Ectodermal cell (in vitro differentiated cells): Measurements from ENCODE around the gene FRMD4B.
"Not testable (repeated sequence)": the region's sequence is repeated elsewhere in the genome, so short reads cannot be mapped to it uniquely, and the experiment has no call there.

Experiments
- H3K27ac ChIP-seq: 2 replicates; pipeline ENCODE4 v1.7.0; 2013; ENCODE audit warnings: mild to moderate bottlenecking, low read depth, low read length; ENCODE audit not compliant: insufficient read depth, poor library complexity, severe bottlenecking
- H3K27me3 ChIP-seq: 2 replicates; pipeline ENCODE4 v1.7.0; 2013; ENCODE audit warnings: mild to moderate bottlenecking, low read length; ENCODE audit not compliant: insufficient read depth, control insufficient read depth, poor library complexity, severe bottlenecking
- H3K36me3 ChIP-seq: one replicate; pipeline ENCODE4 v1.7.0; 2013; ENCODE audit warnings: low read length; ENCODE audit not compliant: control insufficient read depth, insufficient read depth
- H3K4me1 ChIP-seq: one replicate; pipeline ENCODE4 v1.7.0; 2013; ENCODE audit warnings: low read length; ENCODE audit not compliant: control insufficient read depth, insufficient read depth
- H3K4me3 ChIP-seq: 2 replicates; pipeline ENCODE4 v1.7.0; 2013; ENCODE audit warnings: low read depth, low read length, control low read depth; ENCODE audit not compliant: insufficient read depth
- H3K9me3 ChIP-seq: 2 replicates; pipeline ENCODE4 v1.7.0; 2013; ENCODE audit warnings: mild to moderate bottlenecking, low read length, moderate library complexity; ENCODE audit not compliant: control insufficient read depth
- WGBS, 2 experiments: methylation state at CpG; one replicate each; pipeline ENCODE4 v1.1.7; 2013; ENCODE audit warnings: missing lambda C conversion rate in 2 of 2; 5-methylcytosine and 5-hydroxymethylcytosine counted together

FRMD4B gene

GRCh38 chr3:69294014-69294766 lies 91.7 kb downstream of the FRMD4B start:
- Histone ChIP-seq H3K36me3 (no peaks in the 10 kb centered on the region), H3K4me3 (no peak overlapping the region), H3K27me3 (no peaks in the 10 kb centered on the region), H3K4me1 (peaks cover 28% of the 10 kb centered on the region), H3K9me3 (no peaks in the 10 kb centered on the region), H3K27ac (no peak overlapping the region)
- WGBS, 2 experiments = 69 to 95% methylated on average over 3 to 4 of the region's 4 CpGs

GRCh38 chr3:69292959-69293574 lies 92.8 kb downstream of the FRMD4B start:
- Histone ChIP-seq H3K27ac (no peak overlapping the region), H3K36me3 (no peaks in the 10 kb centered on the region), H3K27me3 (no peaks in the 10 kb centered on the region), H3K4me1 (peaks cover 39% of the 10 kb centered on the region), H3K9me3 (no peaks in the 10 kb centered on the region), H3K4me3 (no peak overlapping the region)
- 82 to 85% methylated on average over 6 to 7 of the region's 7 CpGs for WGBS, 2 experiments

- Histone ChIP-seq H3K9me3 (no peaks in the 10 kb centered on the region), H3K27ac (no peak overlapping the region), H3K27me3 (no peaks in the 10 kb centered on the region), H3K4me1 (peaks cover 48% of the 10 kb centered on the region), H3K4me3 (no peak overlapping the region), H3K36me3 (no peaks in the 10 kb centered on the region)
- WGBS, 2 experiments = 69 to 72% methylated on average over 4 of the region's 4 CpGs
These were observed 93.7 kb downstream of the FRMD4B start for GRCh38 chr3:69292185-69292584.

GRCh38 chr3:69290430-69290829 lies 95.5 kb downstream of the FRMD4B start:
- no peak overlapping the region for H3K4me3 ChIP-seq

GRCh38 chr3:69290006-69290405 lies 95.9 kb downstream of the FRMD4B start:
- H3K27me3 ChIP-seq = no peaks in the 10 kb centered on the region
- H3K36me3 ChIP-seq = no peaks in the 10 kb centered on the region
- H3K4me3 ChIP-seq = no peak overlapping the region
- H3K9me3 ChIP-seq = no peaks in the 10 kb centered on the region
- H3K4me1 ChIP-seq = peaks cover 49% of the 10 kb centered on the region
- WGBS, 2 experiments = 87 to 90% methylated on average over 5 of the region's 5 CpGs
- H3K27ac ChIP-seq = no peak overlapping the region

More at GRCh38 chr3:69290430-69290829, 95.5 kb downstream of the FRMD4B start:
- Histone ChIP-seq H3K27me3 (no peaks in the 10 kb centered on the region), H3K36me3 (no peaks in the 10 kb centered on the region), H3K27ac (no peak overlapping the region), H3K4me1 (peaks cover 49% of the 10 kb centered on the region), H3K9me3 (no peaks in the 10 kb centered on the region)
- 57 to 59% methylated on average over 3 of the region's 3 CpGs for WGBS, 2 experiments

- Histone ChIP-seq H3K27ac (peak overlapping the region; percentile 58), H3K9me3 (no peaks in the 10 kb centered on the region), H3K4me3 (no peak overlapping the region), H3K27me3 (no peaks in the 10 kb centered on the region), H3K4me1 (peaks cover 43% of the 10 kb centered on the region), H3K36me3 (no peaks in the 10 kb centered on the region)
- WGBS, 2 experiments = 10 to 11% methylated on average over 12 of the region's 12 CpGs
These were observed 97.6 kb downstream of the FRMD4B start for GRCh38 chr3:69288161-69288895.

- no peak overlapping the region for H3K27ac ChIP-seq
- no peaks in the 10 kb centered on the region for H3K9me3 ChIP-seq
- peaks cover 20% of the 10 kb centered on the region for H3K4me1 ChIP-seq
- H3K4me3 ChIP-seq = no peak overlapping the region
- no peaks in the 10 kb centered on the region for H3K27me3 ChIP-seq
- H3K36me3 ChIP-seq = no peaks in the 10 kb centered on the region
- WGBS, 2 experiments = 88% methylated on average over 4 of the region's 4 CpGs
These were observed 101.8 kb downstream of the FRMD4B start for GRCh38 chr3:69283913-69284611.

- H3K9me3 ChIP-seq = no peaks in the 10 kb centered on the region
- no peak overlapping the region for H3K4me3 ChIP-seq
- H3K27me3 ChIP-seq = no peaks in the 10 kb centered on the region
- H3K4me1 ChIP-seq = peaks cover 14% of the 10 kb centered on the region
- WGBS, 2 experiments = 92 to 93% methylated on average over 5 of the region's 5 CpGs
- no peaks in the 10 kb centered on the region for H3K36me3 ChIP-seq
- H3K27ac ChIP-seq = no peak overlapping the region
These were observed 102.4 kb downstream of the FRMD4B start for GRCh38 chr3:69283496-69283895.

GRCh38 chr3:69282181-69282580 lies 103.7 kb downstream of the FRMD4B start:
- 90 to 91% methylated on average over 3 of the region's 3 CpGs for WGBS, 2 experiments
- no peak overlapping the region for H3K27ac ChIP-seq
- peaks cover under 1% of the 10 kb centered on the region for H3K4me1 ChIP-seq
- no peak overlapping the region for H3K4me3 ChIP-seq
- no peaks in the 10 kb centered on the region for H3K9me3 ChIP-seq
- no peaks in the 10 kb centered on the region for H3K36me3 ChIP-seq
- no peaks in the 10 kb centered on the region for H3K27me3 ChIP-seq

GRCh38 chr3:69277403-69277802 lies 108.5 kb downstream of the FRMD4B start:
- H3K4me3 ChIP-seq = not testable (repeated sequence)

More at GRCh38 chr3:69277403-69277802, 108.5 kb downstream of the FRMD4B start:
- not testable (repeated sequence) for H3K36me3 ChIP-seq, H3K27ac ChIP-seq, H3K4me1 ChIP-seq, H3K27me3 ChIP-seq, H3K9me3 ChIP-seq
- 91 to 93% methylated on average over 8 of the region's 8 CpGs for WGBS, 2 experiments
